GM23248 (cell line): Measurements from ENCODE around the gene FNDC8. TPM values are rescaled to one million over a fixed set of nuclear protein-coding genes. Genes with fewer than 3 reads are reported as not detected.

ENCODE experiments used
- DNase-seq: peaks from one replicate; pipeline ENCODE4 v3.0.0-alpha.2; 2015
- H2AFZ ChIP-seq: fragments of 200-600 bp; sonication (generic); 2 replicates; pipeline ENCODE4 v1.6.1; 2016; ENCODE audit warnings: antibody characterized with exemption
- H3F3A ChIP-seq: fragments of 200-600 bp; sonication (generic); 2 replicates; pipeline ENCODE4 v1.6.1; 2016; ENCODE audit warnings: mild to moderate bottlenecking, antibody characterized with exemption, mixed run types; ENCODE audit not compliant: insufficient read depth
- H3K27ac ChIP-seq: fragments of 200-600 bp; sonication (generic); 2 replicates; pipeline ENCODE4 v1.5.1; 2016; ENCODE audit warnings: mild to moderate bottlenecking
- H3K27me3 ChIP-seq: fragments of 200-600 bp; sonication (generic); replicated peaks from 2 replicates; pipeline ENCODE4 v1.6.1; 2016; ENCODE audit warnings: mild to moderate bottlenecking; ENCODE audit not compliant: insufficient read depth
- H3K36me3 ChIP-seq: fragments of 200-600 bp; sonication (generic); 2 replicates; pipeline ENCODE4 v1.6.1; 2016; ENCODE audit warnings: low read depth, mild to moderate bottlenecking
- H3K4me1 ChIP-seq: fragments of 200-600 bp; sonication (generic); 2 replicates; pipeline ENCODE4 v1.6.1; 2016; ENCODE audit warnings: mild to moderate bottlenecking; ENCODE audit not compliant: insufficient read depth
- H3K4me2 ChIP-seq: fragments of 200-600 bp; sonication (generic); one replicate; pipeline ENCODE4 v1.6.1; 2016; ENCODE audit warnings: mild to moderate bottlenecking; ENCODE audit not compliant: unreplicated experiment
- H3K4me3 ChIP-seq: fragments of 200-600 bp; sonication (generic); 2 replicates; pipeline ENCODE4 v1.5.1; 2016; ENCODE audit warnings: mild to moderate bottlenecking
- H3K79me2 ChIP-seq: fragments of 200-600 bp; sonication (generic); 2 replicates; pipeline ENCODE4 v1.6.1; 2016; ENCODE audit warnings: mild to moderate bottlenecking; ENCODE audit not compliant: insufficient read depth
- H3K9ac ChIP-seq: fragments of 200-600 bp; sonication (generic); 2 replicates; pipeline ENCODE4 v1.6.1; 2016; ENCODE audit warnings: mild to moderate bottlenecking
- H3K9me2 ChIP-seq: fragments of 200-600 bp; sonication (generic); 2 replicates; pipeline ENCODE4 v1.6.1; 2016; ENCODE audit warnings: mixed run types, mild to moderate bottlenecking, moderate library complexity; ENCODE audit not compliant: insufficient read depth
- H3K9me3 ChIP-seq: fragments of 200-600 bp; sonication (generic); one replicate; pipeline ENCODE4 v1.6.1; 2017; ENCODE audit warnings: low read depth
- H4K20me1 ChIP-seq: fragments of 200-600 bp; sonication (generic); 2 replicates; pipeline ENCODE4 v1.6.0; 2016; ENCODE audit not compliant: insufficient read depth
- EZH2 ChIP-seq: fragments of 200-600 bp; sonication (generic); IDR thresholded peaks from 2 replicates; pipeline ENCODE4 v1.6.1; 2018; ENCODE audit warnings: antibody characterized with exemption, mild to moderate bottlenecking; ENCODE audit not compliant: insufficient read depth, poor library complexity, severe bottlenecking
- EZH2phosphoT487 ChIP-seq: fragments of 200-600 bp; sonication (generic); IDR thresholded peaks from 2 replicates; pipeline ENCODE4 v1.6.1; 2018; ENCODE audit warnings: antibody characterized with exemption, moderate library complexity, mild to moderate bottlenecking, low read depth; ENCODE audit not compliant: insufficient read depth
- WGBS, 2 experiments: methylation state at CpG; one replicate each; pipeline ENCODE4 v1.1.6; 2015 to 2017; ENCODE audit warnings: low lambda C conversion rate in 2 of 2, low coverage in 1 of 2; ENCODE audit errors: missing lambda C conversion rate in 2 of 2; 5-methylcytosine and 5-hydroxymethylcytosine counted together
- in situ Hi-C: fragments of 300-500 bp; cut with MboI; formaldehyde crosslinking; loops from 2 replicates; pipeline ENCODE4 v1.15.0; 2020
- polyA plus RNA-seq: library from polyadenylated mRNA; unstranded; fragments of >200 nt; fragmentation: Nextera tagmentation; extraction: Ambion mirVana; gene quantifications from 2 replicates; pipeline ENCODE4 v1.2.1, GENCODE V29; 2016
- total RNA-seq: library from RNA; depleted of rRNA; stranded (reverse); fragments of >200 nt; shearing (Covaris generic); gene quantifications from 2 replicates; pipeline ENCODE4 v1.2.3, GENCODE V29; 2014

Gene FNDC8
- total and polyA plus RNA-seq, 2 experiments from 2014 or later = not detected

DNA sequence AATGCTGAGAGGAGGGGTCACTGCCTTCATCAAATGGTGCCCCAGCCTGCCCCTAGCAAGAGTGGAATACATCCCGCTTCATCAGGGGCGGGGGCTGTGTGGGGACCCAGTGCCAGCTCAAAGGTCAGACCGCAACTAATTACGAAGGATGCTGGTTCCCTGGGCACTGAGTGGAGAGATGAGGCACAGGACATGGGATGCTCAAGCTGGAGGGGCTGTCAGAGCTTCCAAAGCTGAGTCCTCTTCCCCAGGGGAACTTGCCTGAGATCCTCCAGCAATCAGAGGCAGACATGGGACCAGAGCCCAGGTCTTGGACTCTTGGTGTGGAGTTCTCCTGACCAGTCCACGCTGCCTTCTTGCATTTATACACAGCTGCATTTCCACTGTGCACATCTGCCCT, 45.1 kb downstream of the FNDC8 start:
- no peaks in the 10 kb centered on the region for H3K27me3 ChIP-seq
- H3K4me3 ChIP-seq = no peak overlapping the region
- no peaks in the 10 kb centered on the region for H4K20me1 ChIP-seq
- H3K27ac ChIP-seq = no peak overlapping the region
- H3F3A ChIP-seq = no peaks in the 10 kb centered on the region
- in situ Hi-C loops = loop anchor here (5.0 kb wide), 1 partner anchor 371 kb away; the partner anchor contains the start of gene SLFN12L
- TF ChIP-seq EZH2 (no peak), EZH2phosphoT487 (no peak)
- H3K9ac ChIP-seq = no peak overlapping the region
- H3K9me2 ChIP-seq = no peaks in the 10 kb centered on the region
- 67 to 77% methylated on average over 5 of the region's 5 CpGs for WGBS, 2 experiments
- H3K9me3 ChIP-seq = no peaks in the 10 kb centered on the region
- peaks cover under 1% of the 10 kb centered on the region; the same call in 1 of the 2 replicates for H3K4me1 ChIP-seq
- no peak for DNase-seq
- H2AFZ ChIP-seq = no peak overlapping the region
- no peaks in the 10 kb centered on the region for H3K36me3 ChIP-seq
- H3K79me2 ChIP-seq = no peaks in the 10 kb centered on the region
- H3K4me2 ChIP-seq = no peak overlapping the region

DNA sequence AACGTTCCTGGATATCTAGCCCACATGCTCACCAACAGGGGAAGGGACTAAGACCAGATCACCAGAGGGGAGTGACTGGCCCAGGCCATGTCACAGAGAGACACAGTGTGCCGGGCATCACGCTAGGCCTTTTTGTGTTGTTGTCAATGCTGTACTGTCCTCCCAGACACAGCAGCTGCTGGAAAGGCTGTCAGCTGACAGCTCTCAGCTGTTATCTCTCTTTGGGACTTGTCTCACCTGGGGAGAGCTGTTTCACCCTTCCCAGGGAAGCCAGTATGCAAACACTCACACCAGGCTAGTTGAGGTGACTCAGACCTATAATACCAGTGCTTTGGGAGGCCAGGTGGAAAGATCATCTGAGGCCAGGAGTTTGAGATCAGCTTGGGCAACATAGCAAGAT, 45.6 kb downstream of the FNDC8 start:
- in situ Hi-C loops = loop anchor here (5.0 kb wide), 1 partner anchor 370 kb away; the partner anchor contains the start of gene SLFN12L
- no peak overlapping the region for H3K4me3 ChIP-seq
- 57 to 61% methylated on average over 3 of the region's 3 CpGs for WGBS, 2 experiments
- no peaks in the 10 kb centered on the region for H3K9me3 ChIP-seq
- no peak overlapping the region for H3K4me2 ChIP-seq
- H3F3A ChIP-seq = no peaks in the 10 kb centered on the region
- DNase-seq = no peak
- peaks cover 6% of the 10 kb centered on the region for H3K4me1 ChIP-seq
- H4K20me1 ChIP-seq = no peaks in the 10 kb centered on the region
- H2AFZ ChIP-seq = no peak overlapping the region
- no peaks in the 10 kb centered on the region for H3K27me3 ChIP-seq
- H3K36me3 ChIP-seq = no peaks in the 10 kb centered on the region
- TF ChIP-seq EZH2phosphoT487 (no peak), EZH2 (no peak)
- H3K27ac ChIP-seq = no peak overlapping the region
- H3K79me2 ChIP-seq = no peaks in the 10 kb centered on the region
- no peaks in the 10 kb centered on the region for H3K9me2 ChIP-seq
- H3K9ac ChIP-seq = no peak overlapping the region

DNA sequence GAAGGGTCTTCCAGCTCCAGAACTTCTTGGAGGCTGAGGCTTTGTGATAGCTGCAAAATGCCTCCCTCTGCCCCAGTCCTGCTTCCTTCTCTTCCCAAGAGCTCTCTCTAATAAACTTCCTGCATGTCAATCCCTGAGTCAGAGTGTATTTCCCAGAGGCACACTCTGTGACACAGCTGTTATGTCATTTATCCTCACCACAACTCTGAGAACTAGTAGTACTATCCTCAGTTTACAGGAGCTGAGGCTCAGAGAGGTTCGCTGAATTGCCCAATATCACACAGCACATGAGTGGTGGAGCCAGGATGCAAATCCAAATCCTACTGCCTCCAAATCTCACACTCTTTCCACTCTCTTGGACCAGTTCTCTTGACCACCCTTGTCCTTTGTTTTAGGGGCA, 46.3 kb downstream of the FNDC8 start:
- 88 to 89% methylated on average over 1 of the region's 1 CpG for WGBS, 2 experiments
- H3K27ac ChIP-seq = no peak overlapping the region
- peaks cover 8% of the 10 kb centered on the region for H3K4me1 ChIP-seq
- in situ Hi-C loops = loop anchor here (5.0 kb wide), 1 partner anchor 370 kb away; the partner anchor contains the start of gene SLFN12L
- no peak overlapping the region for H3K4me2 ChIP-seq
- TF ChIP-seq EZH2 (no peak), EZH2phosphoT487 (no peak)
- H3K79me2 ChIP-seq = no peaks in the 10 kb centered on the region
- H3K9me2 ChIP-seq = no peaks in the 10 kb centered on the region
- H3K36me3 ChIP-seq = no peaks in the 10 kb centered on the region
- H4K20me1 ChIP-seq = no peaks in the 10 kb centered on the region
- DNase-seq = peak; percentile 54
- no peaks in the 10 kb centered on the region for H3F3A ChIP-seq
- H3K27me3 ChIP-seq = no peaks in the 10 kb centered on the region
- no peak overlapping the region for H3K4me3 ChIP-seq
- H3K9me3 ChIP-seq = no peaks in the 10 kb centered on the region
- no peak overlapping the region for H2AFZ ChIP-seq
- H3K9ac ChIP-seq = no peak overlapping the region

- in situ Hi-C loops = loop anchor here (5.0 kb wide), 1 partner anchor 367 kb away; the partner anchor contains the start of gene SLFN12L
- no peak for TF ChIP-seq EZH2
- TF ChIP-seq EZH2phosphoT487 = no peak
Observed at GRCh38 chr17:35169835-35170363, 48.5 kb downstream of the FNDC8 start.

More at GRCh38 chr17:35169835-35170363, 48.5 kb downstream of the FNDC8 start:
- H3K4me1 ChIP-seq = peaks cover 8% of the 10 kb centered on the region
- H3K27ac ChIP-seq = no peak overlapping the region
- H3K9ac ChIP-seq = no peak overlapping the region
- H3K4me2 ChIP-seq = no peak overlapping the region
- H3K27me3 ChIP-seq = no peaks in the 10 kb centered on the region
- DNase-seq = no peak
- no peaks in the 10 kb centered on the region for H3K9me3 ChIP-seq
- no peaks in the 10 kb centered on the region for H4K20me1 ChIP-seq
- H3K4me3 ChIP-seq = no peak overlapping the region
- no peak overlapping the region for H2AFZ ChIP-seq
- no peaks in the 10 kb centered on the region for H3F3A ChIP-seq
- no peaks in the 10 kb centered on the region for H3K36me3 ChIP-seq
- no peaks in the 10 kb centered on the region for H3K79me2 ChIP-seq
- WGBS, 2 experiments = 83 to 86% methylated on average over 17 of the region's 17 CpGs
- no peaks in the 10 kb centered on the region for H3K9me2 ChIP-seq
